Esophagus muscularis mucosa (tissue), 4 donors: ENCODE measurements around the gene FREM2. TPM values are rescaled to one million over a fixed set of nuclear protein-coding genes. Genes with fewer than 3 reads are reported as not detected.

ENCODE experiments used
- DNase-seq: peaks from one replicate; pipeline ENCODE4 v3.0.0-alpha.2; 2017; ENCODE audit errors: extremely low spot score
- H3K27ac ChIP-seq, 4 donors: fragments of 200-600 bp; sonication (generic); replicated peaks in 1 of 4; 1 replicate in 3 of 4; 2 replicates in 1 of 4; pipeline ENCODE4 v1.5.1; 2016 to 2019; ENCODE audit warnings: mild to moderate bottlenecking in 1 of 4
- H3K27me3 ChIP-seq, 4 donors: fragments of 200-600 bp; sonication (generic); one replicate each; pipeline versions ENCODE4 v1.5.1 to v1.6.0; 2016 to 2019
- H3K36me3 ChIP-seq, 4 donors: fragments of 200-600 bp; sonication (generic); one replicate each; pipeline ENCODE4 v1.5.1; 2016 to 2019
- H3K4me1 ChIP-seq, 4 donors: fragments of 200-600 bp; sonication (generic); one replicate each; pipeline ENCODE4 v1.5.1; 2016 to 2019
- H3K4me3 ChIP-seq, 4 donors: fragments of 200-600 bp; sonication (generic); 1 replicate in 2 of 4; 2 replicates in 2 of 4; pipeline ENCODE4 v1.5.1; 2016 to 2019; ENCODE audit warnings: mild to moderate bottlenecking in 4 of 4, moderate library complexity in 1 of 4
- H3K9me3 ChIP-seq, 4 donors: fragments of 200-600 bp; sonication (generic); 1 replicate in 3 of 4; 2 replicates in 1 of 4; pipeline ENCODE4 v1.5.1; 2016 to 2019
- CTCF ChIP-seq, 3 experiments: fragments of 200-600 bp in 2 of 3; fragments of 450-650 bp in 1 of 3; sonication (generic) in 2 of 3; IDR thresholded peaks; one replicate each; pipeline ENCODE4 v1.5.1; 2017 to 2019; ENCODE audit warnings: antibody characterized with exemption in 3 of 3, mild to moderate bottlenecking in 2 of 3, moderate library complexity in 1 of 3
- EP300 ChIP-seq: sonication (generic); formaldehyde crosslinking; IDR thresholded peaks from one replicate; pipeline ENCODE4 v1.6.1; 2017; ENCODE audit warnings: antibody characterized with exemption
- POLR2A ChIP-seq: fragments of 450-650 bp; IDR thresholded peaks from one replicate; pipeline ENCODE4 v1.6.1; 2017; ENCODE audit warnings: antibody characterized with exemption, moderate library complexity, mild to moderate bottlenecking, low read depth
- POLR2AphosphoS5 ChIP-seq, 2 donors: sonication (generic); formaldehyde crosslinking; IDR thresholded peaks; one replicate each; pipeline ENCODE4 v1.6.1; 2017; ENCODE audit warnings: antibody characterized with exemption in 2 of 2
- WGBS: methylation state at CpG from one replicate; pipeline ENCODE4 v1.1.5; 2018; 5-methylcytosine and 5-hydroxymethylcytosine counted together
- intact Hi-C: fragments of 100-400 bp; cut with DNase I; formaldehyde crosslinking; loops from one replicate; pipeline ENCODE4 v1.15.1; 2023
- total RNA-seq, 4 donors: library from RNA; depleted of rRNA; stranded (reverse); fragments of >200 nt; gene quantifications; one replicate each; pipeline versions ENCODE4 v1.1.0 to v1.2.1, GENCODE V29; 2016

The FREM2 gene
- total RNA-seq, 4 donors from 2014 or later, result 0.13 to 0.34 (median 0.33) TPM; not detected in 1

- intact Hi-C loops, result no loop called here
- no peaks in the 10 kb centered on the region for H3K27me3 ChIP-seq
- 86% methylated on average over 2 of the region's 2 CpGs for WGBS
- no peaks in the 10 kb centered on the region for H3K4me1 ChIP-seq
- no peak for DNase-seq
- H3K36me3 ChIP-seq, result no peaks in the 10 kb centered on the region
- no peak overlapping the region for H3K4me3 ChIP-seq
- no peak overlapping the region for H3K27ac ChIP-seq
- TF ChIP-seq POLR2AphosphoS5 (IDR thresholded peaks at IDR 0.05) (no peak), CTCF (IDR thresholded peaks at IDR 0.05) (no peak), EP300 (no peak), POLR2A (no peak)
- H3K9me3 ChIP-seq, result peaks cover 0 to 3% (median 0%) of the 10 kb centered on the region in 4 donors
Observed at GRCh38 chr13:38868870-38869269, 182.0 kb downstream of the FREM2 start.

GRCh38 chr13:38871275-38871674 lies 184.4 kb downstream of the FREM2 start:
- Histone ChIP-seq H3K4me3 (no peak overlapping the region), H3K27ac (no peak overlapping the region), H3K9me3 (peaks cover 0 to 3% (median 0%) of the 10 kb centered on the region in 4 donors), H3K4me1 (no peaks in the 10 kb centered on the region), H3K27me3 (no peaks in the 10 kb centered on the region), H3K36me3 (no peaks in the 10 kb centered on the region)
- DNase-seq, result no peak
- WGBS, result 63% methylated on average over 2 of the region's 2 CpGs
- intact Hi-C loops, result no loop called here
- TF ChIP-seq EP300, result no peak
- no peak for TF ChIP-seq POLR2A
- no peak for TF ChIP-seq CTCF (IDR thresholded peaks at IDR 0.05)
- no peak for TF ChIP-seq POLR2AphosphoS5 (IDR thresholded peaks at IDR 0.05)

- Histone ChIP-seq H3K4me1 (no peaks in the 10 kb centered on the region), H3K9me3 (peaks cover 0 to 3% (median 0%) of the 10 kb centered on the region in 4 donors), H3K27ac (no peak overlapping the region), H3K36me3 (no peaks in the 10 kb centered on the region), H3K27me3 (no peaks in the 10 kb centered on the region), H3K4me3 (no peak overlapping the region)
- TF ChIP-seq POLR2A (no peak), CTCF (IDR thresholded peaks at IDR 0.05) (peak in 1 of 3 experiments; percentile 24)
- intact Hi-C loops, result no loop called here
- 43% methylated on average over 7 of the region's 7 CpGs for WGBS
- DNase-seq, result no peak
Observed at GRCh38 chr13:38872693-38873092, 185.8 kb downstream of the FREM2 start.

GRCh38 chr13:38875186-38875875 lies 188.5 kb downstream of the FREM2 start:
- 67% methylated on average over 1 of the region's 1 CpG for WGBS
- H3K4me1 ChIP-seq, result no peaks in the 10 kb centered on the region
- peaks cover 0 to 3% (median 0%) of the 10 kb centered on the region in 4 donors for H3K9me3 ChIP-seq
- no peak overlapping the region for H3K27ac ChIP-seq
- intact Hi-C loops, result no loop called here
- H3K27me3 ChIP-seq, result no peaks in the 10 kb centered on the region
- H3K36me3 ChIP-seq, result no peaks in the 10 kb centered on the region
- H3K4me3 ChIP-seq, result no peak overlapping the region
- no peak for TF ChIP-seq EP300
- no peak for TF ChIP-seq CTCF (IDR thresholded peaks at IDR 0.05)
- TF ChIP-seq POLR2AphosphoS5 (IDR thresholded peaks at IDR 0.05), result no peak
- no peak for TF ChIP-seq POLR2A
- no peak for DNase-seq

GRCh38 chr13:38879278-38879677 lies 192.4 kb downstream of the FREM2 start:
- TF ChIP-seq EP300, result no peak
- TF ChIP-seq POLR2A, result no peak
- TF ChIP-seq CTCF (IDR thresholded peaks at IDR 0.05), result no peak
- no peak for TF ChIP-seq POLR2AphosphoS5 (IDR thresholded peaks at IDR 0.05)
- H3K27me3 ChIP-seq, result no peaks in the 10 kb centered on the region
- H3K9me3 ChIP-seq, result no peaks in the 10 kb centered on the region
- H3K36me3 ChIP-seq, result no peaks in the 10 kb centered on the region
- no peaks in the 10 kb centered on the region for H3K4me1 ChIP-seq
- intact Hi-C loops, result no loop called here
- no peak overlapping the region for H3K27ac ChIP-seq
- DNase-seq, result no peak
- no peak overlapping the region for H3K4me3 ChIP-seq
- WGBS, result 63% methylated on average over 3 of the region's 3 CpGs
